Calu3 (cell line): ENCODE measurements around the gene SMIM35. TPM values are rescaled to one million over a fixed set of nuclear protein-coding genes. Genes with fewer than 3 reads are reported as not detected.

Experiments used
- BruUV-seq: library from RNA; stranded (reverse); fragments of 400-500 nt; replicated peaks from 2 replicates; lab custom pipeline; 2021; lab: Mats Ljungman, UMichigan
- CTCF ChIA-PET: fragments of 300-600 bp; sonication (Branson Sonifier 250); formaldehyde crosslinking; loops from one replicate; lab custom pipeline; 2022; ENCODE audit warnings: antibody characterized with exemption; lab: Charles Lee
- DNase-seq: peaks from one replicate; pipeline ENCODE4 v3.0.0; 2022
- H3K27ac Mint-ChIP-seq: one replicate; pipeline ENCODE4 v1.8.0; 2022; ENCODE audit warnings: mixed read lengths; ENCODE audit not compliant: unreplicated experiment
- H3K27me3 Mint-ChIP-seq: one replicate; pipeline ENCODE4 v1.8.0; 2022; ENCODE audit warnings: mixed read lengths; ENCODE audit not compliant: unreplicated experiment
- H3K36me3 Mint-ChIP-seq: one replicate; pipeline ENCODE4 v1.8.0; 2022; ENCODE audit warnings: mild to moderate bottlenecking, moderate library complexity, mixed read lengths; ENCODE audit not compliant: insufficient read depth, unreplicated experiment
- H3K4me1 Mint-ChIP-seq: one replicate; pipeline ENCODE4 v1.8.0; 2022; ENCODE audit warnings: mild to moderate bottlenecking, low read depth, mixed read lengths; ENCODE audit not compliant: unreplicated experiment
- H3K4me3 Mint-ChIP-seq: one replicate; pipeline ENCODE4 v1.8.0; 2022; ENCODE audit warnings: mild to moderate bottlenecking, low read depth, moderate library complexity, mixed read lengths; ENCODE audit not compliant: unreplicated experiment
- H3K9me3 Mint-ChIP-seq: one replicate; pipeline ENCODE4 v1.8.0; 2022; ENCODE audit warnings: low read depth, mixed read lengths; ENCODE audit not compliant: unreplicated experiment
- intact Hi-C: fragments of 100-400 bp; cut with micrococcal nuclease; formaldehyde crosslinking; loops from one replicate; pipeline ENCODE4 v1.10.0; 2022; ENCODE audit not compliant: unreplicated experiment
- total RNA-seq: library from RNA; stranded (reverse); gene quantifications from 2 replicates; pipeline ENCODE4 v1.2.3, GENCODE V29; 2022
- TF ChIP-seq, protein P1 (sequence below): fragments of 200-600 bp; IDR thresholded peaks from one replicate; pipeline ENCODE4 v1.8.0; 2022; ENCODE audit warnings: antibody characterized with exemption; ENCODE audit not compliant: unreplicated experiment

Gene SMIM35
- total RNA-seq, 1 experiment from 2014 or later, result not detected

- no peak overlapping the region for H3K4me3 Mint-ChIP-seq
- no peaks in the 10 kb centered on the region for H3K9me3 Mint-ChIP-seq
- H3K36me3 Mint-ChIP-seq, result peaks cover 21% of the 10 kb centered on the region
- peaks cover 11% of the 10 kb centered on the region for H3K4me1 Mint-ChIP-seq
- no peak for DNase-seq
- H3K27me3 Mint-ChIP-seq, result no peaks in the 10 kb centered on the region
- no peak overlapping the region for H3K27ac Mint-ChIP-seq
- intact Hi-C loops, result no loop called here
- no TSS peak for BruUV-seq
- TF ChIP-seq, protein P1, sequence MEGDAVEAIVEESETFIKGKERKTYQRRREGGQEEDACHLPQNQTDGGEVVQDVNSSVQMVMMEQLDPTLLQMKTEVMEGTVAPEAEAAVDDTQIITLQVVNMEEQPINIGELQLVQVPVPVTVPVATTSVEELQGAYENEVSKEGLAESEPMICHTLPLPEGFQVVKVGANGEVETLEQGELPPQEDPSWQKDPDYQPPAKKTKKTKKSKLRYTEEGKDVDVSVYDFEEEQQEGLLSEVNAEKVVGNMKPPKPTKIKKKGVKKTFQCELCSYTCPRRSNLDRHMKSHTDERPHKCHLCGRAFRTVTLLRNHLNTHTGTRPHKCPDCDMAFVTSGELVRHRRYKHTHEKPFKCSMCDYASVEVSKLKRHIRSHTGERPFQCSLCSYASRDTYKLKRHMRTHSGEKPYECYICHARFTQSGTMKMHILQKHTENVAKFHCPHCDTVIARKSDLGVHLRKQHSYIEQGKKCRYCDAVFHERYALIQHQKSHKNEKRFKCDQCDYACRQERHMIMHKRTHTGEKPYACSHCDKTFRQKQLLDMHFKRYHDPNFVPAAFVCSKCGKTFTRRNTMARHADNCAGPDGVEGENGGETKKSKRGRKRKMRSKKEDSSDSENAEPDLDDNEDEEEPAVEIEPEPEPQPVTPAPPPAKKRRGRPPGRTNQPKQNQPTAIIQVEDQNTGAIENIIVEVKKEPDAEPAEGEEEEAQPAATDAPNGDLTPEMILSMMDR, result no peak
- CTCF ChIA-PET, result interaction anchor here (0.5 kb wide), 1 partner anchor 145 kb away, joined by 5 read pairs; no protein-coding TSS in a partner anchor
These were observed 8.7 kb upstream of the SMIM35 start for GRCh38 chr11:118095493-118095892.

DNA sequence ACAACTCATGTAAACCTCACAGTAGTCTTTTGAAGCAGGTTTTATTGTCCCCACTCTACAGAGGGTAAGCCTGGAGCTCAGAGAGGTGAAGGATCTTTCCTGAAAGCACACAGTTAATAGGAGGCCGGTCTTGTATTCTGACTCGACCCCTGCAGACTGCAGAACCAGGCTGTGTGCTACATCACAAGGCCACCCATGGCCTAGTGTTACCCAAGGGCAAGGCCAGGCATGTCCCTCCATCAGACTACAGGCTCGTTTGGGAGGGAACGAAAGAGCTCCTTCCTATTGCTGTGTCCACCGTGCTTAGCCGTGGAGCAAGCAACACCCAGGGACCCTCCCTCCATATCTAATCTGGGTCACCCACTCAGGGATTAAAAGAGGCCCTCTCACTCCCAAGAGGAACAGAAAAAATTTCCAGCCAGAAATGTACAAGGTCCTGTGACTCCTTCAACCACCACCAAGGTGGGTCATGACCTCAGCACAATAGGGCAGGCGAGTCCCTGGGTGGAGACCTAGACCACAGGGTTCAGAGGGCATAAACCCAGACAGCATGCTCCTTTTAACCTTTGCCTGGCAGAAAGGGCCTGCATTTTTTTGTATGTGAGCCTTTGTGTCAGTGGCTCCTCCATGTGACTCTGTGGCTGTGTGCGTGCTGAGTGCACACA, 6.3 kb upstream of the SMIM35 start:
- no peak for DNase-seq
- H3K4me1 Mint-ChIP-seq, result peaks cover 11% of the 10 kb centered on the region
- no peaks in the 10 kb centered on the region for H3K9me3 Mint-ChIP-seq
- intact Hi-C loops, result no loop called here
- H3K27ac Mint-ChIP-seq, result no peak overlapping the region
- no peaks in the 10 kb centered on the region for H3K27me3 Mint-ChIP-seq
- no peak overlapping the region for H3K4me3 Mint-ChIP-seq
- TF ChIP-seq, protein P1, result no peak
- BruUV-seq, result no TSS peak
- CTCF ChIA-PET, result no interaction called here
- peaks cover 10% of the 10 kb centered on the region for H3K36me3 Mint-ChIP-seq

DNA sequence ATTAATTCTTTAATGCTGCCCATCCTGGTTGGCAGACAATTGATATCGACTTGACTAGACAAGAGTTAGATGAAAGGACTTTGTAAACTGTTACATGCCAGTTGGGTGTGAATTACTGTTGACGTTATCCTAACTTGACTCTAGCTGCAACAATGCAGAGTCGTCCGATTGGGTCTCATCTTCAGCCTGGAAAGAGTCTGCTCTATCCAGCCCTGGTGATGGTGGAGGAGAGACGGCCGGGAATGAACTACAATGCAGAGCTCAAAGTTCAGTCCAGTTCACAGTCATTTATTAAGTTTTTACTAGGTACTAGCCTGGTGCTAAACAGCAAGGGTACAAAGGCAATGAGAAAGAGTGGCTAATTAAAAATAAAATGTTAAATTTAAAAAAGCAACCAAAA, 4.9 kb upstream of the SMIM35 start:
- peaks cover 11% of the 10 kb centered on the region for H3K4me1 Mint-ChIP-seq
- H3K27me3 Mint-ChIP-seq, result no peaks in the 10 kb centered on the region
- H3K27ac Mint-ChIP-seq, result no peak overlapping the region
- no TSS peak for BruUV-seq
- CTCF ChIA-PET, result no interaction called here
- intact Hi-C loops, result no loop called here
- H3K9me3 Mint-ChIP-seq, result no peaks in the 10 kb centered on the region
- no peak for DNase-seq
- H3K36me3 Mint-ChIP-seq, result peaks cover 5% of the 10 kb centered on the region
- TF ChIP-seq, protein P1, result no peak
- H3K4me3 Mint-ChIP-seq, result no peak overlapping the region

DNA sequence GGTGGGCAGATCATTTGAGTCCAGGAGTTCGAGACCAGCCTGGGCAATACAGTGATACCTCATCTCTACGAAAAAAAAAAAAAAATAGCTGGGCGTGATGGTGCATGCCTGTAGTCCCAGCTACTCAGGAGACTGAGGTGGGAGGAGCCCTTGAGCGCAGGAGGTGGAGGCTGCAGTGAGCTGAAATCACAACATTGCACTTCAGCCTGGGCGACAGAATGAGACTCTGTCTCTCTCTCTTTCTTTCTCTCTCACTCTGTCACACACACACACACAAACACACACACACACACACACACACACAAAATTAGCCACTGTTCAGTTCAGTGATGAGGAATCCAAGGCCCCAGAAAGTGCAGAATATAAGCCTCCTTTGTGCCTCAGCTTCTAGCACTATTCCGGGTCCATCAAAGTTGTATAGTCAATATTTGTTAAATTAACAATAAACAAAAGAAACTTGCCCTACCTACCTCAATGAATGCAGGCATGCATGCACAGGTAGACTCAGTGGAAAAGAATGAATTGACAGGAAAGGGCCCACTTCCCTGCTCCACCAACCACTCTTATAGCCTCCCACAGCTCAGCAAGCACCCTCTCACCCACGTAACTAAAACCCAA, 3.9 kb upstream of the SMIM35 start:
- Mint-ChIP-seq H3K36me3 (peaks cover 4% of the 10 kb centered on the region), H3K4me3 (no peak overlapping the region), H3K27me3 (no peaks in the 10 kb centered on the region), H3K4me1 (peaks cover 11% of the 10 kb centered on the region), H3K27ac (no peak overlapping the region), H3K9me3 (no peaks in the 10 kb centered on the region)
- BruUV-seq, result no TSS peak
- intact Hi-C loops, result no loop called here
- CTCF ChIA-PET, result no interaction called here
- DNase-seq, result no peak
- TF ChIP-seq, protein P1, result no peak
